Endothelial cell of umbilical vein (primary cell): ENCODE data around the gene SPATA33.

ENCODE experiments used
- EZH2 ChIP-seq: IDR thresholded peaks from 2 replicates; pipeline ENCODE4 v1.6.1; 2012; ENCODE audit warnings: borderline replicate concordance, low read depth, mild to moderate bottlenecking, moderate library complexity, low read length, inconsistent platforms; ENCODE audit not compliant: severe bottlenecking
- MAX ChIP-seq: IDR thresholded peaks from 2 replicates; pipeline ENCODE4 v1.6.1; 2011; ENCODE audit not compliant: insufficient read depth, insufficient read length
- MYC ChIP-seq: IDR thresholded peaks from one replicate; pipeline ENCODE4 v1.6.1; 2011; ENCODE audit warnings: mild to moderate bottlenecking, low read depth, low read length
- POLR2A ChIP-seq: IDR thresholded peaks from 2 replicates; pipeline ENCODE4 v1.6.1; 2012; ENCODE audit warnings: low read depth, mild to moderate bottlenecking, control low read depth, low read length
- POLR2AphosphoS5 ChIP-seq: IDR thresholded peaks from 2 replicates; pipeline ENCODE4 v1.6.1; 2012; ENCODE audit warnings: low read depth, mild to moderate bottlenecking, control low read depth, low read length, moderate library complexity; ENCODE audit not compliant: insufficient read depth
- TF ChIP-seq, protein P1 (sequence below), 2 donors: IDR thresholded peaks; 1 replicate in 1 of 2; 2 replicates in 1 of 2; pipeline ENCODE4 v1.5.1; 2011; ENCODE audit warnings: low read length in 2 of 2, mild to moderate bottlenecking in 2 of 2, moderate library complexity in 2 of 2, control low read depth in 1 of 2, inconsistent platforms in 1 of 2, low read depth in 1 of 2; ENCODE audit not compliant: insufficient read depth in 1 of 2; ENCODE audit errors: extremely low read depth in 1 of 2

DNA sequence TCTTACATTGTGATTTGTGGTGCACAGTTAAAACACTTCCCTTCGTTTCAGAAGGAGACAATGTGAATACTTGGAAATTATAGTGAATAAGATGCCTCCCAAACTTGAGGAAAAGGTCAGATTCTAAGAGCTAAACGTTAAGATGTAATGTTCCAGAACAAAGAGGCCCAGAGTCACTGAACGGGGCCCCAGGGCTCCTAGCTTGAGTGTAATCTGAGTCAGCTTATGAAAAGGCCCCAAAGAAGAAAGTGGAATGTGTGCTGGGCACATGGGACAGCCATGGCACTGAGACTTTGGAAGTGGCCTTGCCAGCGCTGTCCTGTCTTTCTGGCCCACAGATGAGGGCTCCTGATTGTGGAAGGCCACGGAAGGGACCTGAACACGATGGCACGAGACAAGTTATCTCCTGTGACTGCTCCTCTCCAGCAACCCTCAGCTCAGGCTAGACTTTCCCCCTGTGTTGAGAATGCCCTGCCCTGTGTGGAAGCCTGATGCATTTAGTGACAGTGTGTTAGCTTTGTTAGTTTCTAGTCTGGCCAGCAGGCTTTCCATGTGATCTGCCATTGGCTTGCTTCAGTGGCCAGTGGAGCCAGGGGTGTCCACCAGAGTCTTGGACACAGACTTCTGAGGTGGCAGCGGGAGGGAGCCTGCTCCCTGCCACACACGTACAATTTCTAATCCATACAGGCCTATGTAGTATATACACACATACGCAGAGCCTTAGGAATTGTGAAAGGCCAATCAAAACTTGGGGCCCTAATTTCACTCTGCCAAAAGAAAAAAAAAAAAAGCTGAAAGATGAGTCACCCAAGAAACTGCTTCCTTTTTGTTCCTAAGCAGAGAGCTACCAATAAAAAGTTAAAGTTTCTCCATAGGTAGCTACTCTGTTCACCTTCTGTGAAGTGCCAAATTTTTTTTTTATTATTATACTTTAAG, 13.1 kb downstream of the SPATA33 start:
- TF ChIP-seq POLR2AphosphoS5, result no peak
- TF ChIP-seq, protein P1, sequence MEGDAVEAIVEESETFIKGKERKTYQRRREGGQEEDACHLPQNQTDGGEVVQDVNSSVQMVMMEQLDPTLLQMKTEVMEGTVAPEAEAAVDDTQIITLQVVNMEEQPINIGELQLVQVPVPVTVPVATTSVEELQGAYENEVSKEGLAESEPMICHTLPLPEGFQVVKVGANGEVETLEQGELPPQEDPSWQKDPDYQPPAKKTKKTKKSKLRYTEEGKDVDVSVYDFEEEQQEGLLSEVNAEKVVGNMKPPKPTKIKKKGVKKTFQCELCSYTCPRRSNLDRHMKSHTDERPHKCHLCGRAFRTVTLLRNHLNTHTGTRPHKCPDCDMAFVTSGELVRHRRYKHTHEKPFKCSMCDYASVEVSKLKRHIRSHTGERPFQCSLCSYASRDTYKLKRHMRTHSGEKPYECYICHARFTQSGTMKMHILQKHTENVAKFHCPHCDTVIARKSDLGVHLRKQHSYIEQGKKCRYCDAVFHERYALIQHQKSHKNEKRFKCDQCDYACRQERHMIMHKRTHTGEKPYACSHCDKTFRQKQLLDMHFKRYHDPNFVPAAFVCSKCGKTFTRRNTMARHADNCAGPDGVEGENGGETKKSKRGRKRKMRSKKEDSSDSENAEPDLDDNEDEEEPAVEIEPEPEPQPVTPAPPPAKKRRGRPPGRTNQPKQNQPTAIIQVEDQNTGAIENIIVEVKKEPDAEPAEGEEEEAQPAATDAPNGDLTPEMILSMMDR (IDR thresholded peaks at IDR 0.05; ENCODE audit: extremely low read depth in 1 of 2, insufficient read depth in 1 of 2, low read depth in 1 of 2, low read length in 2 of 2), result no peak
- no peak for TF ChIP-seq EZH2
- no peak for TF ChIP-seq POLR2A
- TF ChIP-seq MYC, result no peak
- TF ChIP-seq MAX, result no peak
